Astrocyte of the cerebellum (primary cell): ENCODE data around the gene LRRC70.

Source experiments
- DNase-seq: peaks from one replicate; pipeline ENCODE4 v3.0.0-alpha.2; 2011; ENCODE audit warnings: low read depth
- H3K4me3 ChIP-seq: 2 replicates; pipeline ENCODE4 v1.5.1; 2011; ENCODE audit warnings: mild to moderate bottlenecking, low read depth, low read length, moderate library complexity
- CTCF ChIP-seq: IDR thresholded peaks from 2 replicates; pipeline ENCODE4 v1.5.1; 2012; ENCODE audit warnings: low read length, low read depth, moderate library complexity, mild to moderate bottlenecking; ENCODE audit errors: missing control alignments
- in situ Hi-C: cut with HindIII; loops from 2 replicates; pipeline ENCODE4 v1.10.0; 2017; ENCODE audit warnings: low sequenced_read_pairs

The LRRC70 gene

GRCh38 chr5:62596096-62596495 is 17.5 kb downstream of the LRRC70 start:
- TF ChIP-seq CTCF: no peak

GRCh38 chr5:62596691-62597090 is 18.1 kb downstream of the LRRC70 start:
- TF ChIP-seq CTCF: no peak
- no peak overlapping the region for H3K4me3 ChIP-seq
- DNase-seq: no peak
- in situ Hi-C loops: no loop called here

More at GRCh38 chr5:62596096-62596495, 17.5 kb downstream of the LRRC70 start:
- H3K4me3 ChIP-seq: no peak overlapping the region
- no peak for DNase-seq
- in situ Hi-C loops: no loop called here

- no peak for TF ChIP-seq CTCF
- no peak overlapping the region for H3K4me3 ChIP-seq
- DNase-seq: no peak
- in situ Hi-C loops: no loop called here
Measured at GRCh38 chr5:62597314-62597713, 18.7 kb downstream of the LRRC70 start.

GRCh38 chr5:62600560-62601252 is 22.1 kb downstream of the LRRC70 start:
- in situ Hi-C loops: no loop called here
- no peak for DNase-seq
- H3K4me3 ChIP-seq: no peak overlapping the region
- TF ChIP-seq CTCF: no peak

GRCh38 chr5:62603934-62604333 is 25.3 kb downstream of the LRRC70 start:
- in situ Hi-C loops: no loop called here
- no peak for TF ChIP-seq CTCF
- H3K4me3 ChIP-seq: no peak overlapping the region
- no peak for DNase-seq

- in situ Hi-C loops: no loop called here
- no peak for TF ChIP-seq CTCF
- no peak for DNase-seq
- H3K4me3 ChIP-seq: no peak overlapping the region
Measured at GRCh38 chr5:62605638-62606037, 27.0 kb downstream of the LRRC70 start.

GRCh38 chr5:62606878-62607277 is 28.3 kb downstream of the LRRC70 start:
- no peak overlapping the region for H3K4me3 ChIP-seq
- no peak for DNase-seq
- in situ Hi-C loops: no loop called here
- TF ChIP-seq CTCF: no peak
